Right atrium auricular region (tissue), 2 donors: ENCODE results near the gene CTBP1. TPM values are rescaled to one million over a fixed set of nuclear protein-coding genes. Genes with fewer than 3 reads are reported as not detected.
A peak's percentile ranks its signal among the peaks of the same experiment; 100 is the strongest.

Experiments used
- DNase-seq: peaks from one replicate; pipeline ENCODE4 v3.0.0-alpha.2; 2019; ENCODE audit warnings: low spot score
- H3K27ac ChIP-seq, 2 donors: fragments of 200-600 bp; sonication (generic); 1 replicate in 1 of 2; 2 replicates in 1 of 2; pipeline ENCODE4 v1.5.1; 2016 to 2019
- H3K27me3 ChIP-seq, 2 donors: fragments of 200-600 bp; sonication (generic); one replicate each; pipeline versions ENCODE4 v1.5.1 to v1.6.0; 2017 to 2019
- H3K36me3 ChIP-seq: fragments of 200-600 bp; sonication (generic); one replicate; pipeline ENCODE4 v1.5.1; 2016
- H3K4me1 ChIP-seq, 2 donors: fragments of 200-600 bp; sonication (generic); one replicate each; pipeline versions ENCODE4 v1.5.1 to v1.6.0; 2017 to 2019
- H3K4me3 ChIP-seq, 2 donors: fragments of 200-600 bp; sonication (generic); 1 replicate in 1 of 2; 2 replicates in 1 of 2; pipeline ENCODE4 v1.5.1; 2017 to 2019; ENCODE audit warnings: mild to moderate bottlenecking in 1 of 2, moderate library complexity in 1 of 2
- H3K9me3 ChIP-seq, 2 donors: fragments of 200-600 bp; sonication (generic); one replicate each; pipeline ENCODE4 v1.5.1; 2019
- CTCF ChIP-seq, 2 donors: fragments of 200-600 bp; sonication (generic); IDR thresholded peaks; one replicate each; pipeline ENCODE4 v1.5.1; 2019; ENCODE audit warnings: antibody characterized with exemption in 2 of 2
- total RNA-seq, 2 donors: library from RNA; depleted of rRNA; stranded (reverse); fragments of >200 nt; gene quantifications; one replicate each; pipeline ENCODE4 v1.1.0, GENCODE V29; 2016

CTBP1 gene
- total RNA-seq, 2 donors from 2014 or later = 104 to 140 TPM

GRCh38 chr4:1174941-1175634 lies 73.8 kb downstream of the CTBP1 start:
- peak; percentile 56 for DNase-seq
- Histone ChIP-seq H3K36me3 (no peaks in the 10 kb centered on the region), H3K9me3 (peaks cover 0 to 5% of the 10 kb centered on the region in 2 donors), H3K4me3 (no peak overlapping the region), H3K27ac (peak overlapping the region in 1 of 2 donors; percentile 43), H3K4me1 (peaks cover 0 to 57% of the 10 kb centered on the region in 2 donors), H3K27me3 (peaks cover 5 to 11% of the 10 kb centered on the region in 2 donors)
- TF ChIP-seq CTCF (IDR thresholded peaks at IDR 0.05) = no peak

- peaks cover 5 to 11% of the 10 kb centered on the region in 2 donors for H3K27me3 ChIP-seq
- H3K9me3 ChIP-seq = no peaks in the 10 kb centered on the region
- H3K4me3 ChIP-seq = no peak overlapping the region
- peak overlapping the region; percentile 63 to 73 for H3K27ac ChIP-seq
- no peaks in the 10 kb centered on the region for H3K36me3 ChIP-seq
- TF ChIP-seq CTCF (IDR thresholded peaks at IDR 0.05) = no peak
- DNase-seq = peak; percentile 74
- peaks cover 0 to 52% of the 10 kb centered on the region in 2 donors for H3K4me1 ChIP-seq
Measured at GRCh38 chr4:1172971-1173757, 75.8 kb downstream of the CTBP1 start.

- no peaks in the 10 kb centered on the region for H3K9me3 ChIP-seq
- H3K27ac ChIP-seq = peak within 1 kb of the TSS; percentile 63 to 73
- H3K36me3 ChIP-seq = no peaks in the 10 kb centered on the region
- peaks cover 0 to 52% of the 10 kb centered on the region in 2 donors for H3K4me1 ChIP-seq
- TF ChIP-seq CTCF (IDR thresholded peaks at IDR 0.05) = no peak
- peak within 1 kb of the TSS; percentile 30 to 49 for H3K4me3 ChIP-seq
- peaks cover 5 to 11% of the 10 kb centered on the region in 2 donors for H3K27me3 ChIP-seq
- DNase-seq = no peak
Measured at GRCh38 chr4:1172228-1172851, 76.6 kb downstream of the CTBP1 start, which contains the start of gene SPON2. SPON2 (minus strand) TSS chr4:1172583.

- DNase-seq = no peak
Measured at GRCh38 chr4:1171311-1172227, 77.4 kb downstream of the CTBP1 start.

More at GRCh38 chr4:1171311-1172227, 77.4 kb downstream of the CTBP1 start:
- Histone ChIP-seq H3K27ac (peak overlapping the region; percentile 63 to 73), H3K4me1 (peaks cover 0 to 52% of the 10 kb centered on the region in 2 donors), H3K36me3 (no peaks in the 10 kb centered on the region), H3K27me3 (peaks cover 5 to 11% of the 10 kb centered on the region in 2 donors), H3K9me3 (no peaks in the 10 kb centered on the region), H3K4me3 (peak overlapping the region; percentile 30 to 49)
- TF ChIP-seq CTCF (IDR thresholded peaks at IDR 0.05) = no peak
